Measurements from ENCODE around the gene AKIRIN2. TPM values are rescaled to one million over a fixed set of nuclear protein-coding genes. Genes with fewer than 3 reads are reported as not detected.

Gene AKIRIN2
- total and polyA plus RNA-seq, 10 of the 15 experiments (the other 5 are each of a cell fraction or from before 2014, with no cell fraction given) = 12.7 to 82.2 (median 42.6) TPM

GRCh38 chr6:87661016-87661415 lies 41.0 kb downstream of the AKIRIN2 start:
- ChIA-PET CTCF (no interaction called here), RAD21 (ENCODE audit: unreplicated experiment) (no interaction called here), SMC1A (ENCODE audit: uncharacterized antibody, unreplicated experiment) (interaction anchor here (0.9 to 2.9 kb wide), 4 partner anchors 13 to 170 kb away, joined by 4 to 10 read pairs (median 4); no protein-coding TSS in a partner anchor), POLR2A (interaction anchor here (0.5 to 1.2 kb wide), 3 partner anchors 8 to 124 kb away, joined by 3 to 5 read pairs (median 3); no protein-coding TSS in a partner anchor)
- BruUV-seq (replicated peaks) = no TSS peak
- no peaks in the 10 kb centered on the region for H3K27me3 ChIP-seq (replicated peaks in 1 of 2; ENCODE audit: control insufficient read depth in 2 of 2, insufficient read depth in 2 of 2, low read length in 1 of 2)
- H3K4me2 ChIP-seq (ENCODE audit: control insufficient read depth, insufficient read depth) = no peak overlapping the region
- DNase-seq (ENCODE audit: low read depth, low spot score) (no peak), ATAC-seq (no peak), FAIRE-seq (no peak)
- in situ Hi-C loops (cut with MboI) = no loop called here
- 100% methylated on average over 1 of the region's 1 CpG for WGBS (ENCODE audit: insufficient coverage, insufficient replicate concordance, low lambda C conversion rate, missing lambda C conversion rate)
- no peak overlapping the region for H3K4me3 ChIP-seq
- intact Hi-C loops (cut with micrococcal nuclease; ENCODE audit: unreplicated experiment) = no loop called here
- no peaks in the 10 kb centered on the region for H3K79me2 ChIP-seq (ENCODE audit: control insufficient read depth, insufficient read depth, low read length)
- 0 out of 2 replicates have a peak, but pooled peaks cover 6% of the 10 kb centered on the region for H3K4me1 ChIP-seq (ENCODE audit: control insufficient read depth, insufficient read depth, low read length)
- H3K27ac ChIP-seq (ENCODE audit: control insufficient read depth, insufficient read depth) = no peak overlapping the region
- H2AFZ ChIP-seq (ENCODE audit: control insufficient read depth, low read depth, low read length) = no peak overlapping the region
- H3K9me3 ChIP-seq (replicated peaks; ENCODE audit: control insufficient read depth, insufficient read depth, low read length) = no peaks in the 10 kb centered on the region
- no peaks in the 10 kb centered on the region for H4K20me1 ChIP-seq (ENCODE audit: control insufficient read depth, insufficient read depth)
- H3K36me3 ChIP-seq (ENCODE audit: control insufficient read depth in 2 of 2, insufficient read depth in 2 of 2, low read length in 1 of 2) = peaks cover 0 to 15% of the 10 kb centered on the region in 2 experiments; a peak in 2 of 4 replicates
- no peak overlapping the region for H3K9ac ChIP-seq (ENCODE audit: control insufficient read depth, insufficient read depth, low read length)
- TF ChIP-seq SREBF2 (IDR thresholded peaks at IDR 0.05; ENCODE audit: low read length) = no peak
- no peak for TF ChIP-seq ELK1 (IDR thresholded peaks at IDR 0.05; ENCODE audit: low read depth, low read length)
- TF ChIP-seq CUX1 (IDR thresholded peaks at IDR 0.05; ENCODE audit: insufficient replicate concordance, low read depth, low read length) = no peak
- TF ChIP-seq RAD21 (IDR thresholded peaks at IDR 0.05; ENCODE audit: insufficient read depth, low read depth, low read length) = no peak
- TF ChIP-seq JUND (IDR thresholded peaks at IDR 0.05; ENCODE audit: low read depth, low read length) = no peak
- no peak for TF ChIP-seq ZNF274 (IDR thresholded peaks at IDR 0.05; ENCODE audit: insufficient read depth, insufficient read length)
- TF ChIP-seq MEF2A (IDR thresholded peaks at IDR 0.05; ENCODE audit: insufficient read depth, low read depth, low read length) = no peak
- TF ChIP-seq KAT2A (conservative IDR thresholded peaks at IDR 0.05; ENCODE audit: control insufficient read depth, low read depth, low read length) = no peak
- TF ChIP-seq CTCF (IDR thresholded peaks at IDR 0.05 in 2 of 3, conservative IDR thresholded peaks at IDR 0.05 in 1 of 3; ENCODE audit: control insufficient read depth in 2 of 3, extremely low read depth in 1 of 3, insufficient read depth in 1 of 3, low read depth in 3 of 3, low read length in 3 of 3) = no peak
- TF ChIP-seq NFYB (IDR thresholded peaks at IDR 0.05; ENCODE audit: insufficient read depth, low read depth, low read length) = no peak
- TF ChIP-seq RFX5 (IDR thresholded peaks at IDR 0.05; ENCODE audit: low read depth, low read length) = no peak
- no peak for TF ChIP-seq ZZZ3 (IDR thresholded peaks at IDR 0.05; ENCODE audit: control insufficient read depth, insufficient read length, low read depth)
- no peak for TF ChIP-seq SMAD1 (IDR thresholded peaks at IDR 0.05; ENCODE audit: low read depth, partially characterized antibody)
- TF ChIP-seq CREM (IDR thresholded peaks at IDR 0.05; ENCODE audit: low read depth) = no peak
- TF ChIP-seq BHLHE40 (IDR thresholded peaks at IDR 0.05; ENCODE audit: borderline replicate concordance in 1 of 2, low read depth in 2 of 2, low read length in 1 of 2) = no peak
- TF ChIP-seq YBX1 (IDR thresholded peaks at IDR 0.05) = no peak
- no peak for TF ChIP-seq BMI1 (IDR thresholded peaks at IDR 0.05; ENCODE audit: borderline replicate concordance)

Data from GM12878 (cell line).